HepG2 (cell line): ENCODE data around the gene SUSD2. TPM values are rescaled to one million over a fixed set of nuclear protein-coding genes. Genes with fewer than 3 reads are reported as not detected.

Source experiments
- FOXA3 ChIP-seq: IDR thresholded peaks from 2 replicates; pipeline ENCODE4 v1.6.1; 2016; ENCODE audit warnings: missing genetic modification reagents, missing compliant biosample characterization
- FOXP1 ChIP-seq, 2 experiments: fragments of 450-650 bp in 1 of 2; IDR thresholded peaks; 2 replicates each; pipeline ENCODE4 v1.6.1; 2017 to 2018; ENCODE audit warnings: antibody characterized with exemption in 1 of 2
- GABPB1 ChIP-seq: IDR thresholded peaks from 2 replicates; pipeline ENCODE4 v1.6.1; 2016; ENCODE audit warnings: mild to moderate bottlenecking, missing genetic modification reagents, moderate library complexity, missing compliant biosample characterization
- GATAD2A ChIP-seq: IDR thresholded peaks from 2 replicates; pipeline ENCODE4 v1.6.1; 2016
- NCOR1 ChIP-seq: fragments of 200-600 bp; sonication (generic); IDR thresholded peaks from 2 replicates; pipeline ENCODE4 v1.7.0; 2017; ENCODE audit warnings: antibody characterized with exemption, low read length, borderline replicate concordance
- NR2F6 ChIP-seq, 2 experiments: IDR thresholded peaks; 2 replicates each; pipeline ENCODE4 v1.6.1; 2016; ENCODE audit warnings: antibody characterized with exemption in 1 of 2, mild to moderate bottlenecking in 1 of 2
- PAX8 ChIP-seq: sonication (generic); formaldehyde crosslinking; IDR thresholded peaks from 2 replicates; pipeline ENCODE4 v1.8.0; 2022; ENCODE audit warnings: mild to moderate bottlenecking, missing genetic modification reagents, borderline replicate concordance
- PHF20 ChIP-seq: sonication (generic); formaldehyde crosslinking; IDR thresholded peaks from 2 replicates; pipeline ENCODE4 v1.5.0; 2020; ENCODE audit warnings: mild to moderate bottlenecking, missing genetic modification reagents
- RBAK ChIP-seq: sonication (generic); formaldehyde crosslinking; IDR thresholded peaks from 2 replicates; pipeline ENCODE4 v1.5.1; 2020; ENCODE audit warnings: mild to moderate bottlenecking, missing genetic modification reagents
- RXRA ChIP-seq: sonication (generic); formaldehyde crosslinking; IDR thresholded peaks from 2 replicates; pipeline ENCODE4 v1.5.1; 2020; ENCODE audit warnings: missing genetic modification reagents
- RXRB ChIP-seq: IDR thresholded peaks from 2 replicates; pipeline ENCODE4 v1.6.1; 2016; ENCODE audit warnings: borderline replicate concordance, missing genetic modification reagents, missing compliant biosample characterization
- SIN3A ChIP-seq: IDR thresholded peaks from 2 replicates; pipeline ENCODE4 v1.6.1; 2011; ENCODE audit warnings: low read depth, mild to moderate bottlenecking, control low read depth, low read length, borderline replicate concordance
- SMAD9 ChIP-seq: sonication (generic); formaldehyde crosslinking; IDR thresholded peaks from 2 replicates; pipeline ENCODE4 v1.5.1; 2020; ENCODE audit warnings: mild to moderate bottlenecking, missing genetic modification reagents
- STAG1 ChIP-seq: sonication (generic); formaldehyde crosslinking; IDR thresholded peaks from 2 replicates; pipeline ENCODE4 v1.4.0; 2020; ENCODE audit warnings: missing genetic modification reagents
- TFDP1 ChIP-seq: IDR thresholded peaks from 2 replicates; pipeline ENCODE4 v1.6.1; 2016; ENCODE audit warnings: missing compliant biosample characterization, missing genetic modification reagents, borderline replicate concordance
- ZBTB8A ChIP-seq: sonication (generic); formaldehyde crosslinking; IDR thresholded peaks from 2 replicates; pipeline ENCODE4 v1.4.0; 2020; ENCODE audit warnings: mild to moderate bottlenecking, low read depth, missing genetic modification reagents, borderline replicate concordance
- ZFY ChIP-seq: sonication (generic); formaldehyde crosslinking; IDR thresholded peaks from 2 replicates; pipeline ENCODE4 v1.4.0; 2020; ENCODE audit warnings: missing genetic modification reagents
- ZMYM4 ChIP-seq: sonication (generic); formaldehyde crosslinking; IDR thresholded peaks from 2 replicates; pipeline ENCODE4 v1.8.1; 2023; ENCODE audit warnings: mild to moderate bottlenecking, missing genetic modification reagents
- ZNF326 ChIP-seq: sonication (generic); formaldehyde crosslinking; IDR thresholded peaks from 2 replicates; pipeline ENCODE4 v1.4.0; 2020; ENCODE audit warnings: missing genetic modification reagents, borderline replicate concordance
- ZNF746 ChIP-seq: sonication (generic); formaldehyde crosslinking; IDR thresholded peaks from 2 replicates; pipeline ENCODE4 v1.8.0; 2022; ENCODE audit warnings: mild to moderate bottlenecking, missing genetic modification reagents
- ZNF788 ChIP-seq: sonication (generic); formaldehyde crosslinking; IDR thresholded peaks from 2 replicates; pipeline ENCODE4 v1.5.0; 2020; ENCODE audit warnings: mild to moderate bottlenecking, missing genetic modification reagents, borderline replicate concordance
- polyA plus RNA-seq, 8 experiments: library from polyadenylated mRNA; depleted of rRNA in 3 of 8; stranded (reverse) in 7 of 8; unstranded in 1 of 8; fragments of >200 nt; fragmentation: Illumina TruSeq in 4 of 8; extraction: Trizol in 4 of 8; gene quantifications; 2 replicates each; pipeline versions ENCODE4 v1.2.1 to v1.2.3, GENCODE V29; 2011 to 2016; ENCODE audit warnings: low read depth in 4 of 8, missing spikeins in 1 of 8, mixed read lengths in 1 of 8; ENCODE audit not compliant: insufficient read depth in 1 of 8
- total RNA-seq, 5 experiments: library from RNA; depleted of rRNA; stranded (reverse); fragments of >200 nt; fragmentation: Illumina TruSeq; extraction: Trizol; gene quantifications; 2 replicates each; pipeline ENCODE4 v1.2.3, GENCODE V29; 2016; ENCODE audit warnings: low read depth in 1 of 5
- TF ChIP-seq, protein P1 (sequence below): sonication (generic); formaldehyde crosslinking; IDR thresholded peaks from 2 replicates; pipeline ENCODE4 v1.5.1; 2020; ENCODE audit warnings: mild to moderate bottlenecking, missing genetic modification reagents, moderate library complexity
- TF ChIP-seq, protein P2 (sequence below): sonication (generic); IDR thresholded peaks from 2 replicates; pipeline ENCODE4 v1.6.1; 2016; ENCODE audit warnings: low read depth, borderline replicate concordance
- TF ChIP-seq, protein P3 (sequence below): IDR thresholded peaks from 2 replicates; pipeline ENCODE4 v1.6.1; 2016; ENCODE audit warnings: missing compliant biosample characterization, missing genetic modification reagents, borderline replicate concordance
- TF ChIP-seq, protein P4 (sequence below): sonication (generic); formaldehyde crosslinking; IDR thresholded peaks from 2 replicates; pipeline ENCODE4 v1.4.0; 2020; ENCODE audit warnings: low read depth, mild to moderate bottlenecking, missing genetic modification reagents

The SUSD2 gene
- total and polyA plus RNA-seq, 2 of the 13 experiments (the other 11 are each of a cell fraction or from before 2014, with no cell fraction given): 2.1 to 11.0 TPM

GRCh38 chr22:24146194-24146616 lies 35.1 kb upstream of the SUSD2 start (continued):
- TF ChIP-seq, protein P1, sequence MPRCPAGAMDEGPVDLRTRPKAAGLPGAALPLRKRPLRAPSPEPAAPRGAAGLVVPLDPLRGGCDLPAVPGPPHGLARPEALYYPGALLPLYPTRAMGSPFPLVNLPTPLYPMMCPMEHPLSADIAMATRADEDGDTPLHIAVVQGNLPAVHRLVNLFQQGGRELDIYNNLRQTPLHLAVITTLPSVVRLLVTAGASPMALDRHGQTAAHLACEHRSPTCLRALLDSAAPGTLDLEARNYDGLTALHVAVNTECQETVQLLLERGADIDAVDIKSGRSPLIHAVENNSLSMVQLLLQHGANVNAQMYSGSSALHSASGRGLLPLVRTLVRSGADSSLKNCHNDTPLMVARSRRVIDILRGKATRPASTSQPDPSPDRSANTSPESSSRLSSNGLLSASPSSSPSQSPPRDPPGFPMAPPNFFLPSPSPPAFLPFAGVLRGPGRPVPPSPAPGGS (CRISPR knock-in tag): peak; percentile 30; the same call in 1 of the 2 replicates
- TF ChIP-seq FOXA3 (CRISPR knock-in tag) (peak; percentile 69; the same call in 1 of the 2 replicates), ZNF326 (no peak), FOXP1 (IDR thresholded peaks at IDR 0.05) (no peak), FOXP1 (CRISPR knock-in tag; IDR thresholded peaks at IDR 0.05) (0 out of 2 replicates have a peak, but pooled peaks have one; percentile 17), GATAD2A (CRISPR knock-in tag) (peak; percentile 62), SMAD9 (CRISPR knock-in tag) (no peak), ZBTB8A (CRISPR knock-in tag) (no peak), STAG1 (CRISPR knock-in tag) (no peak), ZFY (CRISPR knock-in tag) (peak; percentile 57; the same call in 1 of the 2 replicates), PHF20 (CRISPR knock-in tag) (peak; percentile 63), TFDP1 (CRISPR knock-in tag) (0 out of 2 replicates have a peak, but pooled peaks have one; percentile 22), GABPB1 (CRISPR knock-in tag) (peak; percentile 73), PAX8 (CRISPR knock-in tag) (no peak), ZMYM4 (CRISPR knock-in tag) (no peak), RBAK (CRISPR knock-in tag) (no peak), RXRA (CRISPR knock-in tag) (peak; percentile 52; the same call in 1 of the 2 replicates), ZNF788 (peak; percentile 42; the same call in 1 of the 2 replicates), NCOR1 (no peak), RXRB (CRISPR knock-in tag) (peak; percentile 75), SIN3A (peak; percentile 28; the same call in 1 of the 2 replicates), ZNF746 (CRISPR knock-in tag) (peak; percentile 71; the same call in 1 of the 2 replicates), NR2F6 (IDR thresholded peaks at IDR 0.05) (no peak; the same call in 1 of the 2 replicates), NR2F6 (CRISPR knock-in tag; IDR thresholded peaks at IDR 0.05) (peak; percentile 72)
- TF ChIP-seq, protein P2, sequence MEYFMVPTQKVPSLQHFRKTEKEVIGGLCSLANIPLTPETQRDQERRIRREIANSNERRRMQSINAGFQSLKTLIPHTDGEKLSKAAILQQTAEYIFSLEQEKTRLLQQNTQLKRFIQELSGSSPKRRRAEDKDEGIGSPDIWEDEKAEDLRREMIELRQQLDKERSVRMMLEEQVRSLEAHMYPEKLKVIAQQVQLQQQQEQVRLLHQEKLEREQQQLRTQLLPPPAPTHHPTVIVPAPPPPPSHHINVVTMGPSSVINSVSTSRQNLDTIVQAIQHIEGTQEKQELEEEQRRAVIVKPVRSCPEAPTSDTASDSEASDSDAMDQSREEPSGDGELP: peak; percentile 71; the same call in 1 of the 2 replicates
- TF ChIP-seq, protein P3, sequence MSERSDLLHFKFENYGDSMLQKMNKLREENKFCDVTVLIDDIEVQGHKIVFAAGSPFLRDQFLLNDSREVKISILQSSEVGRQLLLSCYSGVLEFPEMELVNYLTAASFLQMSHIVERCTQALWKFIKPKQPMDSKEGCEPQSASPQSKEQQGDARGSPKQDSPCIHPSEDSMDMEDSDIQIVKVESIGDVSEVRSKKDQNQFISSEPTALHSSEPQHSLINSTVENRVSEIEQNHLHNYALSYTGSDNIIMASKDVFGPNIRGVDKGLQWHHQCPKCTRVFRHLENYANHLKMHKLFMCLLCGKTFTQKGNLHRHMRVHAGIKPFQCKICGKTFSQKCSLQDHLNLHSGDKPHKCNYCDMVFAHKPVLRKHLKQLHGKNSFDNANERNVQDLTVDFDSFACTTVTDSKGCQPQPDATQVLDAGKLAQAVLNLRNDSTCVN (CRISPR knock-in tag): peak; percentile 35; the same call in 1 of the 2 replicates
- TF ChIP-seq, protein P4, sequence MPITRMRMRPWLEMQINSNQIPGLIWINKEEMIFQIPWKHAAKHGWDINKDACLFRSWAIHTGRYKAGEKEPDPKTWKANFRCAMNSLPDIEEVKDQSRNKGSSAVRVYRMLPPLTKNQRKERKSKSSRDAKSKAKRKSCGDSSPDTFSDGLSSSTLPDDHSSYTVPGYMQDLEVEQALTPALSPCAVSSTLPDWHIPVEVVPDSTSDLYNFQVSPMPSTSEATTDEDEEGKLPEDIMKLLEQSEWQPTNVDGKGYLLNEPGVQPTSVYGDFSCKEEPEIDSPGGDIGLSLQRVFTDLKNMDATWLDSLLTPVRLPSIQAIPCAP (CRISPR knock-in tag): no peak
